GM23248 (cell line): ENCODE data around the gene DSG2. TPM values are rescaled to one million over a fixed set of nuclear protein-coding genes. Genes with fewer than 3 reads are reported as not detected.
"Not testable (repeated sequence)": the region's sequence is repeated elsewhere in the genome, so short reads cannot be mapped to it uniquely, and the experiment has no call there.

Experiments
- DNase-seq: peaks from one replicate; pipeline ENCODE4 v3.0.0-alpha.2; 2015
- H2AFZ ChIP-seq: fragments of 200-600 bp; sonication (generic); 2 replicates; pipeline ENCODE4 v1.6.1; 2016; ENCODE audit warnings: antibody characterized with exemption
- H3F3A ChIP-seq: fragments of 200-600 bp; sonication (generic); 2 replicates; pipeline ENCODE4 v1.6.1; 2016; ENCODE audit warnings: mild to moderate bottlenecking, antibody characterized with exemption, mixed run types; ENCODE audit not compliant: insufficient read depth
- H3K27ac ChIP-seq: fragments of 200-600 bp; sonication (generic); 2 replicates; pipeline ENCODE4 v1.5.1; 2016; ENCODE audit warnings: mild to moderate bottlenecking
- H3K27me3 ChIP-seq: fragments of 200-600 bp; sonication (generic); replicated peaks from 2 replicates; pipeline ENCODE4 v1.6.1; 2016; ENCODE audit warnings: mild to moderate bottlenecking; ENCODE audit not compliant: insufficient read depth
- H3K36me3 ChIP-seq: fragments of 200-600 bp; sonication (generic); 2 replicates; pipeline ENCODE4 v1.6.1; 2016; ENCODE audit warnings: low read depth, mild to moderate bottlenecking
- H3K4me1 ChIP-seq: fragments of 200-600 bp; sonication (generic); 2 replicates; pipeline ENCODE4 v1.6.1; 2016; ENCODE audit warnings: mild to moderate bottlenecking; ENCODE audit not compliant: insufficient read depth
- H3K4me2 ChIP-seq: fragments of 200-600 bp; sonication (generic); one replicate; pipeline ENCODE4 v1.6.1; 2016; ENCODE audit warnings: mild to moderate bottlenecking; ENCODE audit not compliant: unreplicated experiment
- H3K4me3 ChIP-seq: fragments of 200-600 bp; sonication (generic); 2 replicates; pipeline ENCODE4 v1.5.1; 2016; ENCODE audit warnings: mild to moderate bottlenecking
- H3K79me2 ChIP-seq: fragments of 200-600 bp; sonication (generic); 2 replicates; pipeline ENCODE4 v1.6.1; 2016; ENCODE audit warnings: mild to moderate bottlenecking; ENCODE audit not compliant: insufficient read depth
- H3K9ac ChIP-seq: fragments of 200-600 bp; sonication (generic); 2 replicates; pipeline ENCODE4 v1.6.1; 2016; ENCODE audit warnings: mild to moderate bottlenecking
- H3K9me2 ChIP-seq: fragments of 200-600 bp; sonication (generic); 2 replicates; pipeline ENCODE4 v1.6.1; 2016; ENCODE audit warnings: mixed run types, mild to moderate bottlenecking, moderate library complexity; ENCODE audit not compliant: insufficient read depth
- H3K9me3 ChIP-seq: fragments of 200-600 bp; sonication (generic); one replicate; pipeline ENCODE4 v1.6.1; 2017; ENCODE audit warnings: low read depth
- H4K20me1 ChIP-seq: fragments of 200-600 bp; sonication (generic); 2 replicates; pipeline ENCODE4 v1.6.0; 2016; ENCODE audit not compliant: insufficient read depth
- EZH2 ChIP-seq: fragments of 200-600 bp; sonication (generic); IDR thresholded peaks from 2 replicates; pipeline ENCODE4 v1.6.1; 2018; ENCODE audit warnings: antibody characterized with exemption, mild to moderate bottlenecking; ENCODE audit not compliant: insufficient read depth, poor library complexity, severe bottlenecking
- EZH2phosphoT487 ChIP-seq: fragments of 200-600 bp; sonication (generic); IDR thresholded peaks from 2 replicates; pipeline ENCODE4 v1.6.1; 2018; ENCODE audit warnings: antibody characterized with exemption, moderate library complexity, mild to moderate bottlenecking, low read depth; ENCODE audit not compliant: insufficient read depth
- WGBS, 2 experiments: methylation state at CpG; one replicate each; pipeline ENCODE4 v1.1.6; 2015 to 2017; ENCODE audit warnings: low lambda C conversion rate in 2 of 2, low coverage in 1 of 2; ENCODE audit errors: missing lambda C conversion rate in 2 of 2; 5-methylcytosine and 5-hydroxymethylcytosine counted together
- in situ Hi-C: fragments of 300-500 bp; cut with MboI; formaldehyde crosslinking; loops from 2 replicates; pipeline ENCODE4 v1.15.0; 2020
- polyA plus RNA-seq: library from polyadenylated mRNA; unstranded; fragments of >200 nt; fragmentation: Nextera tagmentation; extraction: Ambion mirVana; gene quantifications from 2 replicates; pipeline ENCODE4 v1.2.1, GENCODE V29; 2016
- total RNA-seq: library from RNA; depleted of rRNA; stranded (reverse); fragments of >200 nt; shearing (Covaris generic); gene quantifications from 2 replicates; pipeline ENCODE4 v1.2.3, GENCODE V29; 2014

DSG2 gene
- total and polyA plus RNA-seq, 2 experiments from 2014 or later, result under 0.01 TPM; not detected in 1

GRCh38 chr18:31492671-31493070, 5.3 kb upstream of the DSG2 start:
- Histone ChIP-seq H3F3A (no peaks in the 10 kb centered on the region), H3K4me3 (no peak overlapping the region), H3K27me3 (peaks cover 10% of the 10 kb centered on the region), H3K9ac (no peak overlapping the region), H3K27ac (no peak overlapping the region), H3K79me2 (no peaks in the 10 kb centered on the region), H3K9me3 (no peaks in the 10 kb centered on the region), H3K9me2 (no peaks in the 10 kb centered on the region), H3K36me3 (no peaks in the 10 kb centered on the region), H4K20me1 (no peaks in the 10 kb centered on the region), H2AFZ (no peak overlapping the region), H3K4me1 (no peaks in the 10 kb centered on the region), H3K4me2 (no peak overlapping the region)
- WGBS, 2 experiments, result 30 to 33% methylated on average over 9 of the region's 9 CpGs
- no peak for DNase-seq
- TF ChIP-seq EZH2phosphoT487 (no peak), EZH2 (no peak)
- in situ Hi-C loops, result no loop called here

DNA sequence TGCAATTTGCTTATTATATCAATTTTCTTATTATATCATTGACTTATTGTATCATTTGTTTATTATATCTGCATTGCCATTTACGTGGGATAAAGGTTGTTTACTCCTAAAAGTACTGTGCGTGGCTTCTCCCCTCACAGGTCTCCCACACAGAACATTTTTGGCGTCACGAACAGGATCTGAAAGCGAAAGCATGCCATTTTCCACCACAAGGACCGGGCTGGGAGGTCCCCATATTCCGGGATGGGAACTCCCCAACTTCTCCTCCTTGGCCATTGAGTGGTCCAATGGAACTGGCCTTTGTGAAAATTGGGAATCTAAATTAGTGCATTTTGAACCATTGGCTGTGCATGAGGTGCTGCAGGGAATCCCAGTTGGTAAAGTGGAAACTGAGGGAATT, 4.8 kb upstream of the DSG2 start:
- Histone ChIP-seq H3K4me3 (no peak overlapping the region), H3K9ac (no peak overlapping the region), H3K4me1 (no peaks in the 10 kb centered on the region), H3F3A (no peaks in the 10 kb centered on the region), H3K36me3 (no peaks in the 10 kb centered on the region), H3K27me3 (peaks cover 12% of the 10 kb centered on the region), H4K20me1 (no peaks in the 10 kb centered on the region), H3K9me3 (no peaks in the 10 kb centered on the region), H3K9me2 (no peaks in the 10 kb centered on the region), H3K4me2 (no peak overlapping the region), H3K27ac (no peak overlapping the region), H3K79me2 (no peaks in the 10 kb centered on the region), H2AFZ (no peak overlapping the region)
- in situ Hi-C loops, result no loop called here
- TF ChIP-seq EZH2 (no peak), EZH2phosphoT487 (no peak)
- no peak for DNase-seq
- WGBS, 2 experiments, result 39 to 43% methylated on average over 7 of the region's 7 CpGs

DNA sequence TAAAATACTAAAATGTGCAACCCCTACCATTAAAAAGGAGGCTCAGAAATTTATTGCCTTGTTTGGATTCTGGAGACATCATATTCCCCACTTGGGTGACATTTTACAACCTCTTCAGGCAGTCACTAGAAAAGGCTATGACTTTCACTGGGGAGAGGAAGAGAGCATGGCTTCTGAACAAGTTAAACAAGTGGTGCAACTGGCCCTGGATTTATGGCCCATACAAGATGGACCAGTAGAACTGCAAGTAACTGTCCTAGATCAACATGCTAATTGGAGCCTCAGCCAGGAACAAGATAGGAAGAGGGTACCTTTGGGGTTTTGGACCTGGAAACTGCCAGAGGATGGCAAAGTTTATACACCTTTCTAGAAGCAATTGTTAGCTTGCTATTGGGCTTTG, 4.0 kb upstream of the DSG2 start:
- no peak overlapping the region for H3K27ac ChIP-seq
- no peaks in the 10 kb centered on the region for H3K9me2 ChIP-seq
- no peak overlapping the region for H3K9ac ChIP-seq
- no peaks in the 10 kb centered on the region for H3K9me3 ChIP-seq
- no peaks in the 10 kb centered on the region for H3F3A ChIP-seq
- no peaks in the 10 kb centered on the region for H3K36me3 ChIP-seq
- H3K4me3 ChIP-seq, result no peak overlapping the region
- H4K20me1 ChIP-seq, result no peaks in the 10 kb centered on the region
- DNase-seq, result no peak
- in situ Hi-C loops, result no loop called here
- no peak overlapping the region for H3K4me2 ChIP-seq
- no peak overlapping the region for H2AFZ ChIP-seq
- H3K4me1 ChIP-seq, result no peaks in the 10 kb centered on the region
- no peaks in the 10 kb centered on the region for H3K79me2 ChIP-seq
- no peak for TF ChIP-seq EZH2
- no peak for TF ChIP-seq EZH2phosphoT487
- peaks cover 20% of the 10 kb centered on the region for H3K27me3 ChIP-seq

DNA sequence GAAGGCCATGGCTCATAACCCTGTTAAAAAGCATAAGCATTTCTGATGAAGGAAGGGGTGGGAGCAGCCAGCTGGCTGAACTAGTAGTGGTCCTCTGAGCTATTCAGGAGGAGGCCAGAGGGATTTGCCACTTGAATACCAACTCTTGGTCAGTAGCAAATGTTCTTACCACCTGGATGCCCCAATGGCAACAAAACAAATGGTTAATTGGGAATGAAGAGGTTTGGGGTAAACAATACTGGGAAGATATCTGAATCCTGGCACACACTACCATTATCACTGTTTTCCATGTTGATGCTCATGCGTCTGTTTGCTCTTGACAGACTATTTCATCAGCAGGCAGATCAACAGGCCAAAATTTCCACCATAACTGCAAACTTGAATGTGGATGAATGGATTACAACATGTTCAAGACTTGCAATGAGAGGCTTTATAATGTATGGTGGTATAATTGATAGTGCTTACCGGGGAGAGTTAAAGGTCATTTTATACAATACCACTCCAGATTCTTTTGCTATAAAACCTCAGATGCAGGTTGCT, 3.2 kb upstream of the DSG2 start:
- H3K4me1 ChIP-seq, DNase-seq, H3K27ac ChIP-seq, H3F3A ChIP-seq, H3K4me2 ChIP-seq, H4K20me1 ChIP-seq, H3K9me2 ChIP-seq, H3K9ac ChIP-seq, H3K4me3 ChIP-seq, in situ Hi-C loops, H2AFZ ChIP-seq, H3K79me2 ChIP-seq, H3K9me3 ChIP-seq, H3K36me3 ChIP-seq: not testable (repeated sequence)
- peaks cover 28% of the 10 kb centered on the region for H3K27me3 ChIP-seq
- WGBS, 2 experiments, result 21% methylated on average over 2 of the region's 2 CpGs

DNA sequence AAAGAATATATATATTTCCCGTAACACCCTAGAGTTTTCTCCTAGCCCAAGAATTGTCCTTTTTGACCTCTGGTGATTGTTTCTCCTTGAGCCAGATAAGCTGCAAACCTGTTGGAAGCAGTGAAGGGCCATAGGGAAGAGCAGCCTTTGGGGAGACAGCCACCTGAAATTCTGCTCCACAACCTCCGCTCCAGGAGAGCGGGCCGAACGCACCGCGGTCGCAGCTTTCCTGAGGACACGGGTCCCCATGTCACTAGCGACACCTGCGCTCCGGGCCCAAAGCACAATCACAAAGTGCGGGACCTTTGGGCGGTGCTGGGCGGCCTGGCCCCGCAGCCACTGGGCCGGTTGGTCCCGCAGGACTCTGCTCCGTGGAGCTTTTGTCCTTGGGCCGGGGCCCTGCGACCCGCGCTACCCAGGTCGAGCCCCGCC, 557 bp upstream of the DSG2 start:
- TF ChIP-seq EZH2phosphoT487 (no peak), EZH2 (no peak)
- Histone ChIP-seq H3K79me2 (no peaks in the 10 kb centered on the region), H3K9ac (no peak overlapping the region), H3K36me3 (no peaks in the 10 kb centered on the region), H3K27ac (no peak overlapping the region), H2AFZ (no peak overlapping the region; the same call in 1 of the 2 replicates), H3F3A (no peaks in the 10 kb centered on the region), H3K4me2 (no peak overlapping the region), H3K4me3 (no peak overlapping the region), H3K4me1 (no peaks in the 10 kb centered on the region), H3K9me3 (no peaks in the 10 kb centered on the region), H3K27me3 (peaks cover 34% of the 10 kb centered on the region), H3K9me2 (no peaks in the 10 kb centered on the region), H4K20me1 (no peaks in the 10 kb centered on the region)
- no peak for DNase-seq
- 5 to 7% methylated on average over 23 to 25 of the region's 25 CpGs for WGBS, 2 experiments
- in situ Hi-C loops, result no loop called here
